GM12878 (cell line): ENCODE data around the gene C16orf46. TPM values are rescaled to one million over a fixed set of nuclear protein-coding genes. Genes with fewer than 3 reads are reported as not detected.

ENCODE experiments used
- BCL11A ChIP-seq: IDR thresholded peaks from 2 replicates; pipeline ENCODE4 v1.6.1; 2011; ENCODE audit warnings: low read depth, low read length
- BRCA1 ChIP-seq: IDR thresholded peaks from 2 replicates; pipeline ENCODE4 v1.6.1; 2011; ENCODE audit warnings: low read depth, low read length, improper control_type of control experiment
- CBX3 ChIP-seq: fragments of 200-600 bp; sonication (generic); IDR thresholded peaks from 2 replicates; pipeline ENCODE4 v1.6.1; 2016; ENCODE audit warnings: low read depth, borderline replicate concordance
- EZH2 ChIP-seq: IDR thresholded peaks from 2 replicates; pipeline ENCODE4 v1.6.1; 2012; ENCODE audit warnings: low read depth, mild to moderate bottlenecking, control low read depth, inconsistent platforms, low read length, borderline replicate concordance; ENCODE audit not compliant: control insufficient read depth
- MEF2B ChIP-seq: fragments of 450-650 bp; IDR thresholded peaks from 2 replicates; pipeline ENCODE4 v1.6.1; 2018; ENCODE audit warnings: mild to moderate bottlenecking, moderate library complexity; ENCODE audit not compliant: partially characterized antibody, poor library complexity, severe bottlenecking
- MTA3 ChIP-seq: IDR thresholded peaks from 2 replicates; pipeline ENCODE4 v1.6.1; 2012; ENCODE audit warnings: low read length, inconsistent platforms, borderline replicate concordance
- RB1 ChIP-seq: fragments of 450-650 bp; formaldehyde crosslinking; IDR thresholded peaks from 2 replicates; pipeline ENCODE4 v1.6.1; 2017; ENCODE audit warnings: mild to moderate bottlenecking, borderline replicate concordance
- SRF ChIP-seq, 2 experiments: IDR thresholded peaks; 2 replicates each; pipeline ENCODE4 v1.6.1; 2011; ENCODE audit warnings: low read depth in 2 of 2, low read length in 2 of 2, mild to moderate bottlenecking in 1 of 2, moderate library complexity in 1 of 2
- ZBED1 ChIP-seq: IDR thresholded peaks from 2 replicates; pipeline ENCODE4 v1.6.1; 2016; ENCODE audit warnings: borderline replicate concordance
- polyA plus RNA-seq, 11 experiments: library from polyadenylated mRNA; depleted of rRNA in 4 of 11; unstranded in 6 of 11; stranded (reverse) in 5 of 11; fragments of >200 nt; fragmentation: Nextera tagmentation in 4 of 11; fragmentation: Illumina TruSeq in 1 of 11; extraction: Ambion mirVana in 4 of 11; extraction: Trizol in 1 of 11; gene quantifications; 1 replicate in 1 of 11; 2 replicates in 10 of 11; pipeline versions ENCODE4 v1.2.1 to v1.2.3, GENCODE V29; 2011 to 2016; ENCODE audit warnings: inconsistent platforms in 2 of 11, missing spikeins in 2 of 11, low read depth in 1 of 11
- total RNA-seq, 4 experiments: library from RNA; depleted of rRNA in 3 of 4; stranded (reverse); fragments of >200 nt in 3 of 4; fragmentation: Illumina TruSeq in 1 of 4; extraction: Trizol in 1 of 4; gene quantifications; 2 replicates each; pipeline versions ENCODE4 v1.2.1 to v1.2.3, GENCODE V29; 2013 to 2021
- TF ChIP-seq, protein P1 (sequence below): fragments of 150-350 bp; IDR thresholded peaks from 2 replicates; pipeline ENCODE4 v1.6.1; 2016; ENCODE audit warnings: low read depth, low read length
- TF ChIP-seq, protein P2 (sequence below): fragments of 450-650 bp; IDR thresholded peaks from 2 replicates; pipeline ENCODE4 v1.6.1; 2017; ENCODE audit warnings: mild to moderate bottlenecking, moderate library complexity
- TF ChIP-seq, protein P3 (sequence below): IDR thresholded peaks from 2 replicates; pipeline ENCODE4 v1.6.1; 2011; ENCODE audit warnings: borderline replicate concordance, low read depth, mild to moderate bottlenecking, moderate library complexity, low read length; ENCODE audit not compliant: insufficient read depth, poor library complexity, severe bottlenecking
- TF ChIP-seq, protein P4 (sequence below): IDR thresholded peaks from 2 replicates; pipeline ENCODE4 v1.6.1; 2011; ENCODE audit warnings: mild to moderate bottlenecking, low read depth, low read length, moderate library complexity; ENCODE audit not compliant: insufficient replicate concordance
- TF ChIP-seq, protein P5 (sequence below): fragments of 450-650 bp; IDR thresholded peaks from 2 replicates; pipeline ENCODE4 v1.6.1; 2016; ENCODE audit warnings: mild to moderate bottlenecking

The C16orf46 gene
- total and polyA plus RNA-seq, 10 of the 15 experiments (the other 5 are each of a cell fraction or from before 2014, with no cell fraction given), result 0.04 to 0.46 (median 0.14) TPM; not detected in 6

DNA sequence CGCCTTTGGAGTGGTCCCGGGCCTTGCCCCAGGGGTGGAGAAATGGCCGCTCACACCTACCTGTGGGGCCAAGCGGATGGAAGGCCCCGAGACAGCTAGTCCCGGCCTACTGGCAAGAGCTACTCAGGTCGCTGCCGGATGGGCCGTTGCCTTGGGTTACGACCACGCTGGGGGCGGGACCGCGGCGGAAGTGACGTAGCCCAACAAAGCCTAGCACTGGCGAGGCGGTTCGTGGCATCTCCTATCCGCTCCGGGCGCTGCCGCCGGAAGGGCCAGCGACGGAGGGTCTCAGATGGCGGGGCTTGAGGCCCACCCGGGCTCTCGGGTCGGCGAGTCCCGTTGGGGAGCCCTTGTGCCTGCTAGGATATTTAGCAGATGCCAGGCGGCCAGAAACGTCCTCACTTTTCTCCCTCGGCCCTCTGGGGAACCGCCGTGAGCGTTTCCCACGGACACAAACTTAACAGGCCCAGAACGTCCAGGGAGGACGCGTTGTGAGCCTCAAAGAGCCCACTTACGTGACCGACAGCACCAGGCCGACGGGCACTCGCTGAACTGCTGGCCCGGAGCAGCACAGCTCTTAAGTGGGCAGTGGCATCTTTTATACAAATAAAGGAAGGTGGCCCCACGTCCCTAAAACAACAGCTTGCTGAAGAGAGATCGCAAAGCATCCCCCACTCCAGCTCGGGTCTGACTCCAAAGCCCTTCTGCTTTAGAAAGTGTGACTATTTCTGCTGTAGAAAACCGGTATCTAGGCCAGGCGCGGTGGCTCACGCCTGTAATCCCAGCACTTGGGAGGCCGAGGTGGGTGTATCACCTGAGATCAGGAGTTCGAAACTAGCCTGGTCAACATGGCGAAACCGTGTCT, at the start of gene C16orf46 (continued):
- TF ChIP-seq, protein P1, sequence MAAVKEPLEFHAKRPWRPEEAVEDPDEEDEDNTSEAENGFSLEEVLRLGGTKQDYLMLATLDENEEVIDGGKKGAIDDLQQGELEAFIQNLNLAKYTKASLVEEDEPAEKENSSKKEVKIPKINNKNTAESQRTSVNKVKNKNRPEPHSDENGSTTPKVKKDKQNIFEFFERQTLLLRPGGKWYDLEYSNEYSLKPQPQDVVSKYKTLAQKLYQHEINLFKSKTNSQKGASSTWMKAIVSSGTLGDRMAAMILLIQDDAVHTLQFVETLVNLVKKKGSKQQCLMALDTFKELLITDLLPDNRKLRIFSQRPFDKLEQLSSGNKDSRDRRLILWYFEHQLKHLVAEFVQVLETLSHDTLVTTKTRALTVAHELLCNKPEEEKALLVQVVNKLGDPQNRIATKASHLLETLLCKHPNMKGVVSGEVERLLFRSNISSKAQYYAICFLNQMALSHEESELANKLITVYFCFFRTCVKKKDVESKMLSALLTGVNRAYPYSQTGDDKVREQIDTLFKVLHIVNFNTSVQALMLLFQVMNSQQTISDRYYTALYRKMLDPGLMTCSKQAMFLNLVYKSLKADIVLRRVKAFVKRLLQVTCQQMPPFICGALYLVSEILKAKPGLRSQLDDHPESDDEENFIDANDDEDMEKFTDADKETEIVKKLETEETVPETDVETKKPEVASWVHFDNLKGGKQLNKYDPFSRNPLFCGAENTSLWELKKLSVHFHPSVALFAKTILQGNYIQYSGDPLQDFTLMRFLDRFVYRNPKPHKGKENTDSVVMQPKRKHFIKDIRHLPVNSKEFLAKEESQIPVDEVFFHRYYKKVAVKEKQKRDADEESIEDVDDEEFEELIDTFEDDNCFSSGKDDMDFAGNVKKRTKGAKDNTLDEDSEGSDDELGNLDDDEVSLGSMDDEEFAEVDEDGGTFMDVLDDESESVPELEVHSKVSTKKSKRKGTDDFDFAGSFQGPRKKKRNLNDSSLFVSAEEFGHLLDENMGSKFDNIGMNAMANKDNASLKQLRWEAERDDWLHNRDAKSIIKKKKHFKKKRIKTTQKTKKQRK, result no peak
- TF ChIP-seq BRCA1, result no peak
- TF ChIP-seq, protein P2, sequence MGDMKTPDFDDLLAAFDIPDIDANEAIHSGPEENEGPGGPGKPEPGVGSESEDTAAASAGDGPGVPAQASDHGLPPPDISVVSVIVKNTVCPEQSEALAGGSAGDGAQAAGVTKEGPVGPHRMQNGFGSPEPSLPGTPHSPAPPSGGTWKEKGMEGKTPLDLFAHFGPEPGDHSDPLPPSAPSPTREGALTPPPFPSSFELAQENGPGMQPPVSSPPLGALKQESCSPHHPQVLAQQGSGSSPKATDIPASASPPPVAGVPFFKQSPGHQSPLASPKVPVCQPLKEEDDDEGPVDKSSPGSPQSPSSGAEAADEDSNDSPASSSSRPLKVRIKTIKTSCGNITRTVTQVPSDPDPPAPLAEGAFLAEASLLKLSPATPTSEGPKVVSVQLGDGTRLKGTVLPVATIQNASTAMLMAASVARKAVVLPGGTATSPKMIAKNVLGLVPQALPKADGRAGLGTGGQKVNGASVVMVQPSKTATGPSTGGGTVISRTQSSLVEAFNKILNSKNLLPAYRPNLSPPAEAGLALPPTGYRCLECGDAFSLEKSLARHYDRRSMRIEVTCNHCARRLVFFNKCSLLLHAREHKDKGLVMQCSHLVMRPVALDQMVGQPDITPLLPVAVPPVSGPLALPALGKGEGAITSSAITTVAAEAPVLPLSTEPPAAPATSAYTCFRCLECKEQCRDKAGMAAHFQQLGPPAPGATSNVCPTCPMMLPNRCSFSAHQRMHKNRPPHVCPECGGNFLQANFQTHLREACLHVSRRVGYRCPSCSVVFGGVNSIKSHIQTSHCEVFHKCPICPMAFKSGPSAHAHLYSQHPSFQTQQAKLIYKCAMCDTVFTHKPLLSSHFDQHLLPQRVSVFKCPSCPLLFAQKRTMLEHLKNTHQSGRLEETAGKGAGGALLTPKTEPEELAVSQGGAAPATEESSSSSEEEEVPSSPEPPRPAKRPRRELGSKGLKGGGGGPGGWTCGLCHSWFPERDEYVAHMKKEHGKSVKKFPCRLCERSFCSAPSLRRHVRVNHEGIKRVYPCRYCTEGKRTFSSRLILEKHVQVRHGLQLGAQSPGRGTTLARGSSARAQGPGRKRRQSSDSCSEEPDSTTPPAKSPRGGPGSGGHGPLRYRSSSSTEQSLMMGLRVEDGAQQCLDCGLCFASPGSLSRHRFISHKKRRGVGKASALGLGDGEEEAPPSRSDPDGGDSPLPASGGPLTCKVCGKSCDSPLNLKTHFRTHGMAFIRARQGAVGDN, result peak; percentile 77
- peak; percentile 27; the same call in 1 of the 2 replicates for TF ChIP-seq ZBED1
- TF ChIP-seq, protein P3, sequence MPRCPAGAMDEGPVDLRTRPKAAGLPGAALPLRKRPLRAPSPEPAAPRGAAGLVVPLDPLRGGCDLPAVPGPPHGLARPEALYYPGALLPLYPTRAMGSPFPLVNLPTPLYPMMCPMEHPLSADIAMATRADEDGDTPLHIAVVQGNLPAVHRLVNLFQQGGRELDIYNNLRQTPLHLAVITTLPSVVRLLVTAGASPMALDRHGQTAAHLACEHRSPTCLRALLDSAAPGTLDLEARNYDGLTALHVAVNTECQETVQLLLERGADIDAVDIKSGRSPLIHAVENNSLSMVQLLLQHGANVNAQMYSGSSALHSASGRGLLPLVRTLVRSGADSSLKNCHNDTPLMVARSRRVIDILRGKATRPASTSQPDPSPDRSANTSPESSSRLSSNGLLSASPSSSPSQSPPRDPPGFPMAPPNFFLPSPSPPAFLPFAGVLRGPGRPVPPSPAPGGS, result no peak
- TF ChIP-seq CBX3, result no peak
- TF ChIP-seq BCL11A, result no peak
- 0 out of 2 replicates have a peak, but pooled peaks have one; percentile 61 for TF ChIP-seq RB1
- TF ChIP-seq, protein P4, sequence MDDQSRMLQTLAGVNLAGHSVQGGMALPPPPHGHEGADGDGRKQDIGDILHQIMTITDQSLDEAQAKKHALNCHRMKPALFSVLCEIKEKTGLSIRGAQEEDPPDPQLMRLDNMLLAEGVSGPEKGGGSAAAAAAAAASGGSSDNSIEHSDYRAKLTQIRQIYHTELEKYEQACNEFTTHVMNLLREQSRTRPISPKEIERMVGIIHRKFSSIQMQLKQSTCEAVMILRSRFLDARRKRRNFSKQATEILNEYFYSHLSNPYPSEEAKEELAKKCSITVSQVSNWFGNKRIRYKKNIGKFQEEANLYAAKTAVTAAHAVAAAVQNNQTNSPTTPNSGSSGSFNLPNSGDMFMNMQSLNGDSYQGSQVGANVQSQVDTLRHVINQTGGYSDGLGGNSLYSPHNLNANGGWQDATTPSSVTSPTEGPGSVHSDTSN, result no peak
- TF ChIP-seq, protein P5, sequence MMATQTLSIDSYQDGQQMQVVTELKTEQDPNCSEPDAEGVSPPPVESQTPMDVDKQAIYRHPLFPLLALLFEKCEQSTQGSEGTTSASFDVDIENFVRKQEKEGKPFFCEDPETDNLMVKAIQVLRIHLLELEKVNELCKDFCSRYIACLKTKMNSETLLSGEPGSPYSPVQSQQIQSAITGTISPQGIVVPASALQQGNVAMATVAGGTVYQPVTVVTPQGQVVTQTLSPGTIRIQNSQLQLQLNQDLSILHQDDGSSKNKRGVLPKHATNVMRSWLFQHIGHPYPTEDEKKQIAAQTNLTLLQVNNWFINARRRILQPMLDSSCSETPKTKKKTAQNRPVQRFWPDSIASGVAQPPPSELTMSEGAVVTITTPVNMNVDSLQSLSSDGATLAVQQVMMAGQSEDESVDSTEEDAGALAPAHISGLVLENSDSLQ, result peak; percentile 32; the same call in 1 of the 2 replicates
- TF ChIP-seq SRF (IDR thresholded peaks at IDR 0.05; ENCODE audit: low read depth in 2 of 2, low read length in 2 of 2), result peak in 1 of 2 experiments; percentile 3; a peak in 1 of 4 replicates
- TF ChIP-seq MTA3, result no peak
- peak; percentile 56 for TF ChIP-seq MEF2B
- TF ChIP-seq EZH2, result no peak
